ENCODE results near the gene TMEM132C.

The TMEM132C gene

DNA sequence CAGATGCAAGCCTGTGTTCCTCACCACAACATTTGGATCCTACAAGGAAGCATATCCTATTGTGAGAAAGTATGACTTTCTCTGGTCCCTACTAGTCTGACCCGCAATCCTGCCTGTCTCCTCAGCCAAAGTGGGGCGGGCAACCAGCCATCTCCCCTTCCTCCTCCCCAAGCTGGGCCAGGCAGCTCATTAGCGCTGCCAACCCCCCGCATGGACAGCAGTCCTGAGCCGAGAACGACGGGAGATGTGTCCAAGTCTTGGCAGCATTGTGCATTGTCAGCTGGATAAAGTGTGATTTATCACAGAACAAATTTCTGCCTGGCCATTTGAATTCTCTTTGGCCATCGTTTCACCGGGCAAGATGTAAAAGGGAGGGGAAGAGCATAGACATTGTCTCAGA is 417.4 kb downstream of the TMEM132C start:
- Histone ChIP-seq H2BK5ac (ENCODE audit: low read depth, low read length, poor library complexity, severe bottlenecking) (no peak overlapping the region), H2AK5ac (ENCODE audit: low read length, severe bottlenecking) (no peak overlapping the region), H3K36me3 (ENCODE audit: control insufficient read depth in 1 of 2, insufficient read depth in 2 of 2, low read depth in 1 of 2, low read length in 2 of 2) (no peaks in the 10 kb centered on the region), H3K14ac (ENCODE audit: low read length in 2 of 2) (no peak overlapping the region), H3K4me3 (ENCODE audit: insufficient read depth in 1 of 2, low read depth in 1 of 2, low read length in 2 of 2) (no peak overlapping the region), H3K4ac (ENCODE audit: low read depth in 1 of 2, low read length in 2 of 2) (no peak overlapping the region), H2BK120ac (ENCODE audit: low read depth, low read length) (no peak overlapping the region), H3K18ac (ENCODE audit: low read depth in 1 of 2, low read length in 2 of 2) (no peak overlapping the region), H3K79me1 (replicated peaks; ENCODE audit: low read length, poor library complexity, severe bottlenecking) (no peaks in the 10 kb centered on the region), H3K4me1 (ENCODE audit: control insufficient read depth, insufficient read depth, low read depth, low read length) (no peaks in the 10 kb centered on the region), H3K9ac (ENCODE audit: low read length) (no peak overlapping the region), H3K27me3 (ENCODE audit: control insufficient read depth in 1 of 2, insufficient read depth in 1 of 2, low read length in 2 of 2) (no peaks in the 10 kb centered on the region), H2BK15ac (ENCODE audit: low read depth, poor library complexity, severe bottlenecking) (no peak overlapping the region), H4K91ac (ENCODE audit: low read length) (no peak overlapping the region), H3K27ac (ENCODE audit: low read length, poor library complexity, severe bottlenecking) (no peak overlapping the region), H3K9me3 (ENCODE audit: control insufficient read depth, low read length) (peaks cover 6% of the 10 kb centered on the region), H2AFZ (ENCODE audit: low read depth, low read length) (no peak overlapping the region), H4K8ac (ENCODE audit: low read length) (no peak overlapping the region), H3K4me2 (ENCODE audit: low read length, poor library complexity, severe bottlenecking) (no peak overlapping the region), H3K23ac (ENCODE audit: low read length in 2 of 2) (no peak overlapping the region), H2BK12ac (ENCODE audit: low read length in 2 of 2) (no peak overlapping the region)
- 82% methylated on average over 9 of the region's 9 CpGs for WGBS
- no peak for DNase-seq

DNA sequence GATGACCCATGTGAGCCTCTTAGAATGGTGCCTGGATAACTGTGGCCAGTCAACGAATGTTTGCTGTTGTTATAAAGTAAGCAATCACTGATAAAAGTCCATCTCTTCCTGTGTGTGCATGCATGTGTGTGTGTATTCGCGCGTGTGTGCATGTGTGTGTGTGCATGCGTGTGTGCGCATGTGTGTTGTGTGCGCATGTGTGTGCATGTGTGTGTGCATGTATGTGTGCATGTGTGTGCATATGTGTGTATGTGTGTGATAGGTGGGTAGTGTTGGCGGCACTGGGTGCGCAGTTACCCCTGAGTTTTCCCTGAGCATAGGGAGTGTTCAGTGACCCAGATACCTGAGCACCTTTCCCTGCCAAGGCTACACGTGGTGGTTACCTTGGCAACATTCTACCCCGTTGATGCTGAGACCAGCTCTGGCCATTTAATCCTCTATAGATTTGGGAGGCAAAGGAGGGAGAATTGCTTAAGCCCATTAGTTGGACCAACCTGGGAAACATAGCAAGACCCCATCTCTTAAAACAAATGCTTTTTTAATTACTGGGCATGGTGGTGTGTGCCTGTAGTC is 419.0 kb downstream of the TMEM132C start:
- Histone ChIP-seq H3K4ac (ENCODE audit: low read depth in 1 of 2, low read length in 2 of 2) (no peak overlapping the region), H3K9me3 (ENCODE audit: control insufficient read depth, low read length) (peaks cover 6% of the 10 kb centered on the region), H3K27ac (ENCODE audit: low read length, poor library complexity, severe bottlenecking) (no peak overlapping the region), H2BK5ac (ENCODE audit: low read depth, low read length, poor library complexity, severe bottlenecking) (no peak overlapping the region), H4K8ac (ENCODE audit: low read length) (no peak overlapping the region), H2BK120ac (ENCODE audit: low read depth, low read length) (no peak overlapping the region), H2BK12ac (ENCODE audit: low read length in 2 of 2) (no peak overlapping the region), H3K36me3 (ENCODE audit: control insufficient read depth in 1 of 2, insufficient read depth in 2 of 2, low read depth in 1 of 2, low read length in 2 of 2) (no peaks in the 10 kb centered on the region), H3K27me3 (ENCODE audit: control insufficient read depth in 1 of 2, insufficient read depth in 1 of 2, low read length in 2 of 2) (no peaks in the 10 kb centered on the region), H2AK5ac (ENCODE audit: low read length, severe bottlenecking) (no peak overlapping the region), H3K23ac (ENCODE audit: low read length in 2 of 2) (no peak overlapping the region), H2AFZ (ENCODE audit: low read depth, low read length) (no peak overlapping the region), H3K79me1 (replicated peaks; ENCODE audit: low read length, poor library complexity, severe bottlenecking) (no peaks in the 10 kb centered on the region), H3K9ac (ENCODE audit: low read length) (no peak overlapping the region), H4K91ac (ENCODE audit: low read length) (no peak overlapping the region), H3K14ac (ENCODE audit: low read length in 2 of 2) (no peak overlapping the region), H3K4me1 (ENCODE audit: control insufficient read depth, insufficient read depth, low read depth, low read length) (no peaks in the 10 kb centered on the region), H3K4me3 (ENCODE audit: insufficient read depth in 1 of 2, low read depth in 1 of 2, low read length in 2 of 2) (no peak overlapping the region), H3K18ac (ENCODE audit: low read depth in 1 of 2, low read length in 2 of 2) (peak overlapping the region in 1 of 2 experiments; percentile 23), H2BK15ac (ENCODE audit: low read depth, poor library complexity, severe bottlenecking) (no peak overlapping the region), H3K4me2 (ENCODE audit: low read length, poor library complexity, severe bottlenecking) (no peak overlapping the region)
- 76% methylated on average over 11 of the region's 11 CpGs for WGBS
- no peak for DNase-seq

DNA sequence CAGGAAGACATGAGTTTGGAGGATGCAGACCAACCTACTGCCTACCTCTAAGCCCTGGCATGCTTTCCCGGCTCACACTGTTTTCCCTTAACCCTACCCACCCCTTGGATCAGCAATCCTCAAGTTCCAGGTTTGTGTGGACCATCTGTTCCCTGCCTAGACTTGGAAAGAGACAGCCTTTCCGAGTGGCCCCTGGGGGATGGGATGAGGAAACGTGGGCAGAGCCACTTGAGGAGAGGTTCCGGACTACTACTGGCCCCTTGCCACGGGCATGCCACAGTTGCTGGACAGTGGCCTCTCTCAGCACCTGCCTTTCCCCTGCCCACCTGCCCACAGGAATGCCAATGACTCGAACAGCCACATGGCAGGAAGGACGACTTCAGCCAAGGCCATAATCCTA is 420.9 kb downstream of the TMEM132C start:
- Histone ChIP-seq H3K79me1 (replicated peaks; ENCODE audit: low read length, poor library complexity, severe bottlenecking) (no peaks in the 10 kb centered on the region), H3K36me3 (ENCODE audit: control insufficient read depth in 1 of 2, insufficient read depth in 2 of 2, low read depth in 1 of 2, low read length in 2 of 2) (no peaks in the 10 kb centered on the region), H3K4me1 (ENCODE audit: control insufficient read depth, insufficient read depth, low read depth, low read length) (no peaks in the 10 kb centered on the region), H2AK5ac (ENCODE audit: low read length, severe bottlenecking) (no peak overlapping the region), H2BK15ac (ENCODE audit: low read depth, poor library complexity, severe bottlenecking) (no peak overlapping the region), H2BK5ac (ENCODE audit: low read depth, low read length, poor library complexity, severe bottlenecking) (no peak overlapping the region), H3K18ac (ENCODE audit: low read depth in 1 of 2, low read length in 2 of 2) (no peak overlapping the region), H2AFZ (ENCODE audit: low read depth, low read length) (no peak overlapping the region), H2BK12ac (ENCODE audit: low read length in 2 of 2) (no peak overlapping the region), H3K27me3 (ENCODE audit: control insufficient read depth in 1 of 2, insufficient read depth in 1 of 2, low read length in 2 of 2) (no peaks in the 10 kb centered on the region), H4K91ac (ENCODE audit: low read length) (no peak overlapping the region), H3K4me2 (ENCODE audit: low read length, poor library complexity, severe bottlenecking) (no peak overlapping the region), H3K23ac (ENCODE audit: low read length in 2 of 2) (no peak overlapping the region), H3K4me3 (ENCODE audit: insufficient read depth in 1 of 2, low read depth in 1 of 2, low read length in 2 of 2) (no peak overlapping the region), H3K9ac (ENCODE audit: low read length) (no peak overlapping the region), H3K27ac (ENCODE audit: low read length, poor library complexity, severe bottlenecking) (no peak overlapping the region), H3K9me3 (ENCODE audit: control insufficient read depth, low read length) (peaks cover 6% of the 10 kb centered on the region), H3K4ac (ENCODE audit: low read depth in 1 of 2, low read length in 2 of 2) (no peak overlapping the region), H2BK120ac (ENCODE audit: low read depth, low read length) (no peak overlapping the region), H4K8ac (ENCODE audit: low read length) (no peak overlapping the region), H3K14ac (ENCODE audit: low read length in 2 of 2) (no peak overlapping the region)
- 64% methylated on average over 6 of the region's 7 CpGs for WGBS
- no peak for DNase-seq

DNA sequence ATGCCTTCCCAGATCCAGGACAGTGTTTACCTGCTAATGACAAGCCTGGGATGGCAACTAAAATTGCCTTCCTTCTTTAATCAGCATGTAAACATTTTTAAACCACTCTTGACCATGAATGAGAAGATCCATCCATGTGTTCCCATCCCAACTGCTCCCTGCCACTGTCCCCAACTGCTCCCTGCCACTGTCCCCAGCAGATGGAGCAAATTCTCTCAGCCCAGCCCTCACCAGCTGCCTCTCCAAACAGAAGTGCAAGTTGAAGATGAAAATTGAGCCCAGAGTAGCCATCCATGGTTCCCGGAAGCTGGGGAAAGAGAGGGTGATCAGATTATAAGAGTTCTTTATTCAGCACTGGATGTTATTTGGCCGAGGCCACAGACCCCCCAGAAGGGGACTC is 423.7 kb downstream of the TMEM132C start:
- no peak for DNase-seq
- Histone ChIP-seq H4K8ac (ENCODE audit: low read length) (no peak overlapping the region), H3K4me1 (ENCODE audit: control insufficient read depth, insufficient read depth, low read depth, low read length) (no peaks in the 10 kb centered on the region), H3K27ac (ENCODE audit: low read length, poor library complexity, severe bottlenecking) (no peak overlapping the region), H3K79me1 (replicated peaks; ENCODE audit: low read length, poor library complexity, severe bottlenecking) (no peaks in the 10 kb centered on the region), H2AK5ac (ENCODE audit: low read length, severe bottlenecking) (no peak overlapping the region), H3K9me3 (ENCODE audit: control insufficient read depth, low read length) (peaks cover 11% of the 10 kb centered on the region), H3K4ac (ENCODE audit: low read depth in 1 of 2, low read length in 2 of 2) (no peak overlapping the region), H2BK15ac (ENCODE audit: low read depth, poor library complexity, severe bottlenecking) (no peak overlapping the region), H3K9ac (ENCODE audit: low read length) (no peak overlapping the region), H4K91ac (ENCODE audit: low read length) (no peak overlapping the region), H3K14ac (ENCODE audit: low read length in 2 of 2) (no peak overlapping the region), H2AFZ (ENCODE audit: low read depth, low read length) (no peak overlapping the region), H3K27me3 (ENCODE audit: control insufficient read depth in 1 of 2, insufficient read depth in 1 of 2, low read length in 2 of 2) (no peaks in the 10 kb centered on the region), H2BK5ac (ENCODE audit: low read depth, low read length, poor library complexity, severe bottlenecking) (no peak overlapping the region), H3K18ac (ENCODE audit: low read depth in 1 of 2, low read length in 2 of 2) (no peak overlapping the region), H2BK120ac (ENCODE audit: low read depth, low read length) (no peak overlapping the region), H3K4me2 (ENCODE audit: low read length, poor library complexity, severe bottlenecking) (no peak overlapping the region), H3K36me3 (ENCODE audit: control insufficient read depth in 1 of 2, insufficient read depth in 2 of 2, low read depth in 1 of 2, low read length in 2 of 2) (no peaks in the 10 kb centered on the region), H3K23ac (ENCODE audit: low read length in 2 of 2) (no peak overlapping the region), H2BK12ac (ENCODE audit: low read length in 2 of 2) (no peak overlapping the region), H3K4me3 (ENCODE audit: insufficient read depth in 1 of 2, low read depth in 1 of 2, low read length in 2 of 2) (no peak overlapping the region)
- WGBS: 67% methylated on average over 2 of the region's 2 CpGs
